Cardiac muscle cell (in vitro differentiated cells and primary cell): ENCODE results near the gene MYOCD. TPM values are rescaled to one million over a fixed set of nuclear protein-coding genes. Genes with fewer than 3 reads are reported as not detected.

ENCODE experiments used
- DNase-seq, 2 donors: peaks; one replicate each; pipeline versions ENCODE4 v3.0.0 to v3.0.0-alpha.2; 2010 to 2017; ENCODE audit warnings: low read depth in 1 of 2, low spot score in 1 of 2
- H3K27ac ChIP-seq: fragments of 200-600 bp; sonication (generic); 2 replicates; pipeline ENCODE4 v1.5.1; 2016
- H3K27me3 ChIP-seq: fragments of 200-600 bp; sonication (generic); 2 replicates; pipeline ENCODE4 v1.6.0; 2016; ENCODE audit warnings: control low read depth
- H3K36me3 ChIP-seq: fragments of 200-600 bp; sonication (generic); 2 replicates; pipeline ENCODE4 v1.5.1; 2016; ENCODE audit warnings: control low read depth
- H3K4me1 ChIP-seq: fragments of 200-600 bp; sonication (generic); 2 replicates; pipeline ENCODE4 v1.8.1; 2017; ENCODE audit warnings: low read depth, mild to moderate bottlenecking, mixed run types
- H3K4me3 ChIP-seq: fragments of 200-600 bp; sonication (generic); 2 replicates; pipeline ENCODE4 v1.5.1; 2016; ENCODE audit warnings: mild to moderate bottlenecking
- H3K9me3 ChIP-seq: fragments of 200-600 bp; sonication (generic); 2 replicates; pipeline ENCODE4 v1.5.1; 2017; ENCODE audit warnings: low read depth, mild to moderate bottlenecking, control low read depth
- polyA plus RNA-seq: library from polyadenylated mRNA; unstranded; fragments of >200 nt; fragmentation: Nextera tagmentation; extraction: Ambion mirVana; gene quantifications from 2 replicates; pipeline ENCODE4 v1.2.1, GENCODE V29; 2016
- total RNA-seq: library from RNA; depleted of rRNA; stranded (reverse); fragments of >200 nt; gene quantifications from 2 replicates; pipeline ENCODE4 v1.2.3, GENCODE V29; 2016
- TF ChIP-seq, protein P1 (sequence below): IDR thresholded peaks from 2 replicates; pipeline ENCODE4 v1.5.1; 2012; ENCODE audit warnings: low read depth, mild to moderate bottlenecking, low read length

The MYOCD gene, protein sequence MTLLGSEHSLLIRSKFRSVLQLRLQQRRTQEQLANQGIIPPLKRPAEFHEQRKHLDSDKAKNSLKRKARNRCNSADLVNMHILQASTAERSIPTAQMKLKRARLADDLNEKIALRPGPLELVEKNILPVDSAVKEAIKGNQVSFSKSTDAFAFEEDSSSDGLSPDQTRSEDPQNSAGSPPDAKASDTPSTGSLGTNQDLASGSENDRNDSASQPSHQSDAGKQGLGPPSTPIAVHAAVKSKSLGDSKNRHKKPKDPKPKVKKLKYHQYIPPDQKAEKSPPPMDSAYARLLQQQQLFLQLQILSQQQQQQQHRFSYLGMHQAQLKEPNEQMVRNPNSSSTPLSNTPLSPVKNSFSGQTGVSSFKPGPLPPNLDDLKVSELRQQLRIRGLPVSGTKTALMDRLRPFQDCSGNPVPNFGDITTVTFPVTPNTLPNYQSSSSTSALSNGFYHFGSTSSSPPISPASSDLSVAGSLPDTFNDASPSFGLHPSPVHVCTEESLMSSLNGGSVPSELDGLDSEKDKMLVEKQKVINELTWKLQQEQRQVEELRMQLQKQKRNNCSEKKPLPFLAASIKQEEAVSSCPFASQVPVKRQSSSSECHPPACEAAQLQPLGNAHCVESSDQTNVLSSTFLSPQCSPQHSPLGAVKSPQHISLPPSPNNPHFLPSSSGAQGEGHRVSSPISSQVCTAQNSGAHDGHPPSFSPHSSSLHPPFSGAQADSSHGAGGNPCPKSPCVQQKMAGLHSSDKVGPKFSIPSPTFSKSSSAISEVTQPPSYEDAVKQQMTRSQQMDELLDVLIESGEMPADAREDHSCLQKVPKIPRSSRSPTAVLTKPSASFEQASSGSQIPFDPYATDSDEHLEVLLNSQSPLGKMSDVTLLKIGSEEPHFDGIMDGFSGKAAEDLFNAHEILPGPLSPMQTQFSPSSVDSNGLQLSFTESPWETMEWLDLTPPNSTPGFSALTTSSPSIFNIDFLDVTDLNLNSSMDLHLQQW
- total RNA-seq: 122 and 160 TPM in 2 replicates
- polyA plus RNA-seq: 70.8 and 93.1 TPM in 2 replicates

DNA sequence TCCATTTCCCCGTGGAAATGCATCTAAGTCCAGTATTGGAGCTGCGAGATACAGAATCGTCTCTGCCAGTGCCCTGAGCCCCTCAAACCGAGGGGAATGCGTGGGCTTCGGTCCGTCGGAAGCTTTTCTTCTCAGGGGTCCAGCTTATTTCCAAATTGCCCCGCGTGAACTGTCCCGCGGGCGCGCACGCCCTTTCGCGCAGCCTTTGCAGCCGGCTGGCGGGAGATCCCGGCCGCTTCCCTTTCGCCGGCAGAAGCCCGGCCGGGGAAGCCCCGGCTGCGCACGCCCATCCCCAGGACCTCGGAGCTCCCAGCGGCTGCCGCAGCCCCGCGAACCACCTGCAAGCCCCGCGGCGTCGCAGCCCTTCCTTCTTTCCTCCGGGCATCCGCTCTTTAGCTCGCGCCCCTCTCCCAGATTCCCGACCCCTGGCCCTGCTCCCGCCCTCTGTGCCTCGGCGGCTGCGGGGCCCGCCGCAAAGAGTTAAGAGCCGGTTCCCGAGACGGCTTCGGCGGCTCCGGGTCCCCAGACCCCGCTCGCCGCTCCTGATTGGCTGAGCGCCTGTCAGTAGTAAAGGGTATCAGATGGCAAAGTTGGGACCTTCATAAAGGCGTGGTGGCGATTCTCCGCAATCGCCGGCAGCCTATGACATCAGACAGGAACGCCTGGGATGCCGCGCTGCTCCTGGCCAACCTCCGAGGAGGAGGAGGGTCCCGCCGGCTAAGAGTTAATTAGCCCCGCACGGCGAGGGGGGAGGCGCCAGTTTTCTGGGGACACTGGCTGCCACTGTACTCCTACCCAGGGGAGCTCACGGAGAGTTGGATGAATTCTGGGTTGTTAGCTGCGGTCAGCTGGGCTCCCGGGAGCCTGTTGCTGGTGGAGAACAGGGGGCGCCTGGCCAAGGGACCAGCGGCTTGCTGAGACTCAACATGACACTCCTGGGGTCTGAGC lies at the start of gene MYOCD:
MYOCD (plus strand) TSS at position 628 of the 948 bp plus-strand sequence; CDS start at position 927, 299 bp downstream.
- DNase-seq: peak; percentile 16 to 97
- peaks cover 14% of the 10 kb centered on the region for H3K4me1 ChIP-seq
- peak within 1 kb of the TSS; percentile 81 for H3K4me3 ChIP-seq
- H3K36me3 ChIP-seq: no peaks in the 10 kb centered on the region
- TF ChIP-seq, protein P1, sequence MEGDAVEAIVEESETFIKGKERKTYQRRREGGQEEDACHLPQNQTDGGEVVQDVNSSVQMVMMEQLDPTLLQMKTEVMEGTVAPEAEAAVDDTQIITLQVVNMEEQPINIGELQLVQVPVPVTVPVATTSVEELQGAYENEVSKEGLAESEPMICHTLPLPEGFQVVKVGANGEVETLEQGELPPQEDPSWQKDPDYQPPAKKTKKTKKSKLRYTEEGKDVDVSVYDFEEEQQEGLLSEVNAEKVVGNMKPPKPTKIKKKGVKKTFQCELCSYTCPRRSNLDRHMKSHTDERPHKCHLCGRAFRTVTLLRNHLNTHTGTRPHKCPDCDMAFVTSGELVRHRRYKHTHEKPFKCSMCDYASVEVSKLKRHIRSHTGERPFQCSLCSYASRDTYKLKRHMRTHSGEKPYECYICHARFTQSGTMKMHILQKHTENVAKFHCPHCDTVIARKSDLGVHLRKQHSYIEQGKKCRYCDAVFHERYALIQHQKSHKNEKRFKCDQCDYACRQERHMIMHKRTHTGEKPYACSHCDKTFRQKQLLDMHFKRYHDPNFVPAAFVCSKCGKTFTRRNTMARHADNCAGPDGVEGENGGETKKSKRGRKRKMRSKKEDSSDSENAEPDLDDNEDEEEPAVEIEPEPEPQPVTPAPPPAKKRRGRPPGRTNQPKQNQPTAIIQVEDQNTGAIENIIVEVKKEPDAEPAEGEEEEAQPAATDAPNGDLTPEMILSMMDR: no peak
- peak within 1 kb of the TSS; percentile 93 for H3K27ac ChIP-seq
- H3K9me3 ChIP-seq: no peaks in the 10 kb centered on the region
- no peaks in the 10 kb centered on the region for H3K27me3 ChIP-seq

DNA sequence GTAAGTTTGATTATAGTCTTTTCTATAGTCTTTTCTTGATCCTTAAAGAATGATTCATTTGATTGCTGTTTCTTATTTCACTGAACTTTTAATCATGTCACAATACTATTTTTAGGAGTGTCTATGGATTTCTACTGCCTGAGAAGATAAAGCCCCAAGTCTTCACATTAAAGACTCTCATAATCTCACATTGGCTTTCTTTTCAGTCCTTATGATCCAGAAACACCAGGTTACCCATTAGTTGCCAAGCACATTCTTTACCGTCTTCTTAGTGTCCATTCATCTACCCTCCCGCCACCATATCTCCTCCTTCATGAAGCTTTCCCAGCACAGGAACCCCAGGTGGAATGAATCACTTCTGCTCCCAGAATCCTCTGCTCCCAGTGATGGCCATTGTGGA lies 49.5 kb upstream of the MYOCD start:
- TF ChIP-seq, protein P1: no peak

DNA sequence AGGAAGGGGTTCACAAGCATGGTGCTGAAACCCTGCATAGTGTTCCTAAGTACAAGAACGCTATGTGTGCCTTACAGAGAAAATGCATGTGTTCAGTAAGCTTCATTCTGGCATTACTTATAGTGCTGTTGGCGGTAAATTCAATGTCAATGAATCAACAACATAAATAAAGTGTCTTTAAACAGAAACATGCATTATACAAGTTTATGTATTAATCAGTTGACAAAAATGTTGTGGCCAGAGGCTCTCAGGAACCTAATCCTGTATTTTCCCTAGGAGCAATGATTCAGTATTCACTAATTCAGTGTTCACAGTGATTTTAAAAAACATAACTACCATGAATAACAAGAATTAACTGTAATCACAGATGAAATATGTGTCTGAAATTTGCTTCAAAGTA lies 47.1 kb upstream of the MYOCD start:
- TF ChIP-seq, protein P1: no peak
- no peak for DNase-seq
- Histone ChIP-seq H3K9me3 (no peaks in the 10 kb centered on the region), H3K4me1 (peaks cover 25% of the 10 kb centered on the region), H3K36me3 (no peaks in the 10 kb centered on the region), H3K27me3 (no peaks in the 10 kb centered on the region), H3K27ac (no peak overlapping the region), H3K4me3 (no peak overlapping the region)

More for the DNA sequence above, 49.5 kb upstream of the MYOCD start:
- Histone ChIP-seq H3K9me3 (no peaks in the 10 kb centered on the region), H3K4me1 (peaks cover 10% of the 10 kb centered on the region), H3K27ac (no peak overlapping the region), H3K27me3 (no peaks in the 10 kb centered on the region), H3K36me3 (no peaks in the 10 kb centered on the region), H3K4me3 (no peak overlapping the region)
- no peak for DNase-seq

DNA sequence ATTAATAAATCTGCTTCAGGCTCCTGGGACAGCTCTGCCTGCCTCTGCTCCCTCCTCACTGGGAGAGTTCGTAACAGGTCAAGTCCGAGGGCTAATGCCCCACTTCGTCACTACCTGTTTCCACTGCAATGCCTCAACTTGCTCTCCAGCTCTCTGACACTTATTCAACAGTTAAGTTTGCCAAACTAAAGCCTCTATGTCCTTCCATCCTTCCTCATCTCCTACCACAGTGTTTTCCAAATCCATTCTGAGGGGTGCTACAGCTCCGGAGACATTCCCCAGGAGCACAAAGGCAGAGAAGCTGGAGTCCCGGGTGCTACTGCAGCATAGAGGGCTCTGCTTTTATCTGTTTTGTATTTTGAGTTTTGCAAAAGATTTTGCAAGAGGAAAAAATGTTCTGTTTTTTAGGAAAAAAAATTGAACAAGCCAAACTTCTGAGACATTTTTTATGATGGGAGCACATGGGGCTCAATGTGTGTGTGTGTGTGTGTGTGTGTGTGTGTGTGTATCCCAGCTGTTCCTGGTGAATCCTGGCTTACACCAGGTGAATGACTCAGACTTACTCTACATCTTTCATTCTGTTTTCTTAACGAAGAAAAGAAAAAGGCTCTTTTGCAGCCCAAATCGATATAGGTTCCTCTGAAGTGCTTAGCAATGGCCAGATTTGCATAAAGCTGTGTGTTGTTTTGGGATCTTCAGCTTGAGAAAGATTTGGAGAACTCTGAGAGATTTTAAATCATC lies 46.1 kb upstream of the MYOCD start:
- TF ChIP-seq, protein P1: no peak
- Histone ChIP-seq H3K9me3 (no peaks in the 10 kb centered on the region), H3K36me3 (no peaks in the 10 kb centered on the region), H3K27ac (peak overlapping the region; percentile 44), H3K4me1 (peaks cover 35% of the 10 kb centered on the region), H3K4me3 (no peak overlapping the region), H3K27me3 (no peaks in the 10 kb centered on the region)
- DNase-seq: no peak
